Inflammatory macrophage treated with lipopolysaccharide for 4 hours (primary cell): ENCODE measurements around the gene RILPL1.
"Not testable (repeated sequence)": the region's sequence is repeated elsewhere in the genome, so short reads cannot be mapped to it uniquely, and the experiment has no call there.

Experiments used
- DNase-seq: peaks from one replicate; pipeline ENCODE4 v3.0.0-alpha.2; 2020

RILPL1 gene

GRCh38 chr12:123457980-123458779 lies 75.3 kb downstream of the RILPL1 start, which contains the start of gene SNRNP35:
Gene SNRNP35 (plus strand): TSS chr12:123458139. CDS start chr12:123465541, 7,402 bp downstream.
- peak; percentile 88 for DNase-seq

DNA sequence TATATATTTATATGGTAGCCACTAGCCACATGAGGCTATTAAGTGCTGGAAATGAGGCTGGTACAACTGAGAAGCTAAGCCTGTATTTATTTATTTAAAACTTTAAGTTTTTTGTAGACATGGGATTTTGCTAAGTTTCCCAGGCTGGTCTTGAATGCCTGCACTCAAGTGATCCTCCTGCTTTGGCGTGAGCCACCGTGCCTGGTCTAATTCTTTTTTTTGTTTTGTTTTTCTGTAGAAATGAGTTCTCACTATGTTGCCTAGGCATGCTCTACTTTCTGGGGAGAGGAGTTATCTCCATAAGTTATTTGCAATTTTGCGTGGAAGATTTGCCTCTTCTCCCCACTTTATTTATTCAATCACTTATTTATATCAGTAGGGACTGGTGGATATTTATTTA lies 80.4 kb downstream of the RILPL1 start:
- DNase-seq = no peak

DNA sequence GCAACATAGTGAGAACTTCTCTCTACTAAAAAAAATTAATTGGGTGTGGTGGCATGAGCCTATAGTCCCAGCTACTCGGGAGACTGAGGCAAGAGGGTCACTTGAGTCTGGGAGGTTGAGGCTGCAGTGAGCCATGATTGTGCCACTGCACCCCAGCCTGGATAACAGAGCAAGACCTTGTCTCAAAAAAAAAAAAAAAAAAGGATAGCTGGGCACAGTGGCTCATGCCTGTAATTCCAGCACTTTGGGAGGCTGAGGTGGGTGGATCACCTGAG lies 81.3 kb downstream of the RILPL1 start:
- DNase-seq = not testable (repeated sequence)

DNA sequence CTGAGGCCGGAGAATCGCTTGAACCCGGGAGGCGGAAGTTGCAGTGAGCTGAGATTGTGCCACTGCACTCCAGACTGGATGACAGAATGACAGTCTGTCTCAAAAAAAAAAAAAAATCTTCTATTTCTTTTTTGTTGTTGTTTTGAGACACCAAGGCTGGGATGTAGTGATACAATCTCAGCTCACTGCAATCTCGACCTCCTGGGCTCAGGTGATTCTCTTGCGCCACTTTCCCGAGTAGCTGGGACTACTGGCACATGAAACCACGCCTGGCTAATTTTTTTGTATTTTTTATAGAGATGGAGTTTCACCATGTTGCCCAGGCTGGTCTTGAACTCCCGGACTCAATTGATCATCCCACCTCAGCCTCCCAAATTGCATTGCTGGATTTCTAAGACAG lies 82.9 kb downstream of the RILPL1 start:
- no peak for DNase-seq

DNA sequence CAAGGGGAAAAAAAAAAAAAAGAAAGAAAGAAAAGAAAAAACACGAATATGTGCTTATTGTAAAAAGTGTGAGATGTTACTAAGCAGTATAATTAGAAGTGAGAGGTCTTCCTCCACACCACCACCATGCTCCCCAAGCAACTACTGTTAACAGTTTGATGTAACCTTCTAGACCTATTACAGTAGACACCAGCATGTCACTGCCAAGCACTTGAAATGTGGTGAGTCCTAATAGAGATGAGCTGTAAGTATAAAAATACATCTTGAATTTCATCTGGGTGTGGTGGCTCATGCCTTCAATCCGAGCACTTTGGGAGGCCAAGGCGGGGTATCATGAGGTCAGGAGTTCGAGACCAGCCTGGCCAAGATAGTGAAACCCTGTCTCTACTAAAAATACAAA lies 83.7 kb downstream of the RILPL1 start:
- DNase-seq = no peak

DNA sequence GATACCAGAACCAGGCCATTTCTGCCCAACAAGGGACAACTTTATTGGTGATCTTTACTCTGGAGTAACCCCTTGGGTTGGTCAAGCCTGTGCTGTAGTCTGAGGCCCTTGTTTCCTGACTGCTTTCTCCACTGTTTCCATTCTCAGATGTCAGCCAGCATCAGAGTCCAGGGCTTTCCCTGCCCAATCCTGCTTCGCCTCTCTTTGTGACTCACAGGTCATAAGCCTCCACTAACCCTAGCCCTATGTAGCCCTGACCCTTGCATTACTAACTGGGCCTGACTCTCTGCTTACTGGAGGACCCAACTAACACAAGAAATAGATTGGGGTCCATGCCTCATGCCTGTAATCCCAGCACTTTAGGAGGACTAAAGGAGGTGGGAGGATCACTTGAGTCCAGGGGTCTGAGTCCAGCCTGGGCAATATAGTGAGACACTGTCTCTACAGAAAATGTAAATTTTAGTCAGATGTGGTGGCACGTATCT lies 84.2 kb downstream of the RILPL1 start:
- peak; percentile 89 for DNase-seq

GRCh38 chr12:123446333-123446713 lies 87.2 kb downstream of the RILPL1 start:
- no peak for DNase-seq

GRCh38 chr12:123445388-123446332 lies 87.9 kb downstream of the RILPL1 start:
- no peak for DNase-seq

GRCh38 chr12:123444092-123445026 lies 89.2 kb downstream of the RILPL1 start:
- DNase-seq = peak; percentile 92

DNA sequence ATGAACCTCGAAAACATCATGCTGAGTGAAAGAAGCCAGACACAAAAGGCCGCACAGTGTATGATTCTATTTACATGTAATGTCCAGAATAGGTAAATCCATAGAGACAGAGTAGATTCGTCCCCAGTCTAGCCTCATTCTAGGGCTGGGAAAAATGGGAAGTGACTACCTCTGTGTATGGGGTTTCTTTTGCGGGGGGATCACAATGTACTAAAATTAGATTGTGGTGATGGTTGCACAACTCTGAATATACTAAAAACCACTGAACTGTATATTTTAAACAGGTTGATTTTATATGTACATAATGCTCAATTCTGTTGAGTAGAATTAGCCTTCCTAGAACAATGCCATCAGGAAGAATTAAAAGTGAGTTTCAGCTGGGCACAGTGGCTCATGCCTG lies 90.7 kb downstream of the RILPL1 start:
- no peak for DNase-seq

DNA sequence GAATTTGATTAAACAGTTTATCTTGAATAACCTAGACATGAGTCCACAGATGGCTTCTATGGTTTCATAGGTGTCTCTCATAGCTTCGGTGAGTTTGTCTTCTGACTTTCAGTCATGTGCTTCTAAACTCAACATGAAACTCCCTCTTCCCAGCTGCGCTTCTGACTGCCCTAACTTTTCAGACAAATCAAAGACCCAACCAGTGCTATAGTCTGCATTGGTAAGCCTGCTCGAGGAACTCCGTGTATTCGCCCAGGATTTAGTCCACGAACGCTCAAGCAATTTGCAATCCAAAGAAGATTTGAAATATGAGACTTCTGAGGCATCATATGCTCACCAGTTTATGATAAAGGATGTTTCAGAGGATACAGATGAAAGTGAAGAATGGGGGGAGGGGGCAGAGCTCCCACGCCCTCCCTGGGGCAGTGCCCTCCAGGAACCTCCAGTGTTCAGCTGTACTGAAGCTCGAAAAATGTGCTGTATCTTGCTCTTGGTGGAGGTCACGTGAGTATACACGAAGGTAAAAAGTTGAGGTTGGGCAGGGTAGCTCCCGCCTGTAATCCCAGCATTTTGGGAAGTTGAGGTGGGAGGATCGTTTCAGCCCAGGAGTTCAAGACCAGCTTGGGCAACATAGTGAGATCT lies 91.9 kb downstream of the RILPL1 start:
- DNase-seq = no peak

DNA sequence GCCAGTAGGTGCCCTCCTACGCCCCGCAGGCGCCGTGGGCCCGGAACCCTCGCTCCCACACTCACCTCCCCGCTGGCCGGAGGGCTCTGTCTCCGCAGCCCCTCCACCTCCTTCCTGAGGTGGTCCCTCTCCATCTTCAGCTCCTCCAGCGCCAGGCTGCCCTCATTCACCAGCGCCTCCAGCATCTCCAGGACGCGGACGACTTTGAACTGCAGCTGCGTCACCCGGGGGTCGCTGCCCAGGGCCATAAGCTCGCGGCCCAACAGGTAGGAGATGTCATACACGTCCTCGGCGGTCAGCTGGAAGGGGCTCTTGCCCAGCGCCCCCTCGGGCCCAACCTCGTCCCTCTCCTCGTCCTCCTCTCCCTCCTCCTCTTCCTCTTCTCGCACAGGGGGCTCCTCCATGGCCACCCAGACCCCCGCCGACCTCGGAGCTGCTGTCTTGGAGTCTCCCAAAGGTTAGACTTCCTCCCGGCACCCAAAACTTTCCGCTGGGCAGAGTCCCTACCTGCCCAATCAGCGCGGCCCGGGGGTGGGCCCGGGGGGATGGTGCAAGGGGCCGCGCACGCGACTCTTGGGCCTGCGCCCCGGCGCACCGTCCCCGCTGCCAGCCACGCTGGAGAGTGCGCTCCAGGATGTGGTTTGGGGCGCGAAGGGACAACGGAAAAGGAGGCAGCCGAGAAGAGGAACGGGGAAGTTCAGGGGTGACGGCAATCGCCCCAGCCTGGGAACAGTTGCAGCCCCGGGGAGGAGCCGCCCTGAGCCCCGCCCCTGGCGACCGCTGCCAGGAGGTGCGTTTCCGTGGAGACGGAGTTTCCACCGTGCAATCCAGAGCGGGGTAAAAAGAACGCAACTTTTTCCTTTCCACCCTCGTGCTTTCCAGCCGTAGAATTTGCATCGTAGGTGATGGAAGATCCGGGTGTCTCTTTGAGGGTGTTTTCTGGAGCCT lies 97.2 kb downstream of the RILPL1 start, which contains the start of gene RILPL2:
TSS of gene RILPL2 (minus strand) at position 668 of the 948 bp plus-strand sequence. CDS start at position 404, 264 bp downstream.
- DNase-seq = peak; percentile 98

GRCh38 chr12:123435636-123436016 lies 97.9 kb downstream of the RILPL1 start:
- DNase-seq = no peak

- no peak for DNase-seq
These were observed 99.9 kb downstream of the RILPL1 start for GRCh38 chr12:123433615-123434014.

GRCh38 chr12:123431951-123432817 lies 101.3 kb downstream of the RILPL1 start:
- DNase-seq = peak; percentile 95

DNA sequence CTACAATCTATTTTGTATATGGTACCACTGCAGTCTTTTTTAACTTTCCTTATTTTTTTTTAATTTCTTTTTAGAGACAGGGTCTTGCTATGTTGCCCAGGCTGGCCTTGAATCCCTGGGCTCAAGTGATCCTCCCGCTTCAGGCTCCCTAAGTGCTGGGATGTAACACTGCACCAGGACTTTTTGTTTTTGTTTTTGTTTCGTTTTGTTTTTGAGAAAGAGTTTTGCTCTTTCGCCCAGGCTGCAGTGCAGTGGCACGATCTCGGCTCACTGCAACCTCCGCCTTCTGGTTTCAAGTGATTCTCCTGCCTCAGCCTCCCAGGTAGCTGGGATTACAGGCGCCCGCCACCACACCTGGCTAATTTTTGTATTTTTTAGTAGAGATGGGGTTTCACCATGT lies 104.4 kb downstream of the RILPL1 start:
- DNase-seq = not testable (repeated sequence)

GRCh38 chr12:123428591-123428990 lies 104.9 kb downstream of the RILPL1 start:
- no peak for DNase-seq

DNA sequence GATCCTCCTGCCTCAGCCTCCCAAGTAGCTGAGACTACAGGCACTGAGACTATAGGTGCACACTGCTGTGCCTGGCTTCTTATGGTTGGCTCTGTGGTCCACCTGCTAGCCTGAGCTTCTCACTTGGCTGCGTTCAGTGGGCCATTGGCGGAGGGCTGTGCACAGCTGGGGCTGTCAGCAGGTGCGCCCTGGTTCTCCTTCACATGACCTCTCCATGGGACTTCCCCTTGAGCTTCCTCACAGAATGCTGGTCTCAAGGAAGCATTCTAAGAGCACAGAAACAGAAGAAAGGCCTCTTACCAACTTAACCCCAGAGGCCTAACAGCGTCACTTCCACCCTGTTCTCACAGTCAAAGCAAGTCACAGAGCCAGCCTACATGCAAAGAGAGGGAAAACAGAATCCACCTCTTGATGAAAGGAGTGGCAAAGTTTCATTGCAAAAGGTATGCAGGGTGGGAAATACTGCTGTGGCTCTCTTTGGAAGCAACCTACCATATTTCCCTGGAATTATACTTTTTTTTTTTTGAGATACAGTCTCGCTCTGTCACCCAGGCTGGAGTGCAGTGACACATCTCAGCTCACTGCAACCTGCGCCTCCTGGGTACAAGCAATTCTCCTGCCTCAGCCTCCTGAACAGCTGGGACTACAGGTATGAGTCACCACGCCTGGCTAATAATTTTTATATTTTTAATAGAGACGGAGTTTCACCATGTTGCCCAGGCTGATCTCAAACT lies 106.3 kb downstream of the RILPL1 start:
- no peak for DNase-seq

DNA sequence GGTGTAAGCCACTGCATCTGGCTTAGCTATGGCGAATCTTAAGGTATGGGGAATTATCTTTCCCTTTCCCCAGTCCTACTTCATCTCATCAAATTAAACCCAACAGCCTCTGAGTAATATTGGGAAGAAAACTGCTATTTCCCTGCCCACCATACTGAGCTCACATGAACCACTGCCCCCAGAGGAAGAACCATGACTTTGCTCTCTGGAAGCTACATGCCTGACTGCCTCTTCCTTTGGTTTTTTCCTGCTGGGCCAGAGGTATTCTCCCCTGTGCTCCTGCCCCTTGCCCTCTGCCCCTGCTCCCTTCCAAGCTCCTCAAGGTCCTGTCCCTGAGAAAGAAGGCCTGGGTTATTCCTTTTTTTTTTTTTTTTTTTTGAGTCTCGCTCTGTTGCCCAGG lies 112.2 kb downstream of the RILPL1 start:
- DNase-seq = no peak
